Mesendoderm (in vitro differentiated cells): ENCODE data around the gene GPT2.
"Not testable (repeated sequence)": the region's sequence is repeated elsewhere in the genome, so short reads cannot be mapped to it uniquely, and the experiment has no call there.

Experiments
- DNase-seq: peaks from one replicate; pipeline ENCODE4 v3.0.0; 2013
- H2AK5ac ChIP-seq: 2 replicates; pipeline ENCODE4 v1.6.1; 2013; ENCODE audit warnings: low read length, inconsistent platforms
- H2BK120ac ChIP-seq: 2 replicates; pipeline ENCODE4 v1.6.1; 2013; ENCODE audit warnings: low read depth, mild to moderate bottlenecking, low read length, moderate library complexity, mixed read lengths
- H2BK15ac ChIP-seq: replicated peaks from 2 replicates; pipeline ENCODE4 v1.6.1; 2013; ENCODE audit warnings: low read depth, mild to moderate bottlenecking, moderate library complexity
- H2BK5ac ChIP-seq: 2 replicates; pipeline ENCODE4 v1.6.1; 2013; ENCODE audit warnings: low read length, inconsistent platforms
- H3K18ac ChIP-seq: 2 replicates; pipeline ENCODE4 v1.6.1; 2013; ENCODE audit warnings: mild to moderate bottlenecking, low read length, mixed read lengths
- H3K23ac ChIP-seq: one replicate; pipeline ENCODE4 v1.6.1; 2013; ENCODE audit warnings: low read length
- H3K27ac ChIP-seq: 2 replicates; pipeline ENCODE4 v1.5.1; 2013; ENCODE audit warnings: low read depth, mild to moderate bottlenecking, inconsistent platforms, low read length, moderate library complexity
- H3K27me3 ChIP-seq: 2 replicates; pipeline ENCODE4 v1.6.1; 2013; ENCODE audit warnings: low read length, control low read depth, mild to moderate bottlenecking, inconsistent platforms; ENCODE audit not compliant: insufficient read depth, poor library complexity
- H3K36me3 ChIP-seq: 2 replicates; pipeline ENCODE4 v1.6.1; 2013; ENCODE audit warnings: low read length, inconsistent platforms; ENCODE audit not compliant: control insufficient read depth, insufficient read depth
- H3K4ac ChIP-seq: one replicate; pipeline ENCODE4 v1.6.1; 2013; ENCODE audit warnings: low read depth, mild to moderate bottlenecking, low read length, moderate library complexity
- H3K4me1 ChIP-seq: 2 replicates; pipeline ENCODE4 v1.6.1; 2013; ENCODE audit warnings: low read depth, low read length, inconsistent platforms; ENCODE audit not compliant: control insufficient read depth
- H3K4me2 ChIP-seq: 2 replicates; pipeline ENCODE4 v1.6.1; 2013; ENCODE audit warnings: low read length
- H3K4me3 ChIP-seq: 2 replicates; pipeline ENCODE4 v1.5.1; 2013; ENCODE audit warnings: mild to moderate bottlenecking, low read length
- H3K56ac ChIP-seq: one replicate; pipeline ENCODE4 v1.6.1; 2013; ENCODE audit warnings: low read length
- H3K79me1 ChIP-seq: 2 replicates; pipeline ENCODE4 v1.6.1; 2013; ENCODE audit warnings: low read length, inconsistent platforms
- H3K79me2 ChIP-seq: 2 replicates; pipeline ENCODE4 v1.6.1; 2013; ENCODE audit warnings: mild to moderate bottlenecking, low read length; ENCODE audit not compliant: control insufficient read depth, insufficient read depth
- H3K9ac ChIP-seq: 2 replicates; pipeline ENCODE4 v1.6.1; 2013; ENCODE audit warnings: low read length, inconsistent platforms
- H4K5ac ChIP-seq: one replicate; pipeline ENCODE4 v1.6.1; 2013; ENCODE audit warnings: low read length
- H4K8ac ChIP-seq: one replicate; pipeline ENCODE4 v1.6.1; 2013; ENCODE audit warnings: low read depth, mild to moderate bottlenecking, control low read depth, low read length, moderate library complexity
- WGBS: extraction: QIAGEN DNeasy Blood & Tissue Kit; methylation state at CpG from one replicate; pipeline ENCODE4 v1.1.7; 2013; ENCODE audit warnings: low lambda C conversion rate, missing lambda C conversion rate; ENCODE audit not compliant: insufficient coverage; ENCODE audit errors: extremely low coverage; 5-methylcytosine and 5-hydroxymethylcytosine counted together

Gene GPT2

GRCh38 chr16:46932802-46933201 lies 48.6 kb downstream of the GPT2 start:
- H2AK5ac ChIP-seq = no peak overlapping the region
- no peak overlapping the region for H3K9ac ChIP-seq
- H2BK5ac ChIP-seq = no peak overlapping the region
- H4K8ac ChIP-seq = no peak overlapping the region
- no peak overlapping the region for H3K4me3 ChIP-seq
- no peaks in the 10 kb centered on the region for H3K27me3 ChIP-seq
- H3K36me3 ChIP-seq = no peaks in the 10 kb centered on the region
- no peaks in the 10 kb centered on the region for H3K79me1 ChIP-seq
- H3K56ac ChIP-seq = no peak overlapping the region
- no peak overlapping the region for H2BK120ac ChIP-seq
- no CpG with 5 or more reads among the region's 7 CpGs for WGBS
- H3K4me2 ChIP-seq = no peak overlapping the region
- no peak overlapping the region for H3K23ac ChIP-seq
- DNase-seq = peak; percentile 48
- no peak overlapping the region for H4K5ac ChIP-seq
- H3K4ac ChIP-seq = no peak overlapping the region
- no peaks in the 10 kb centered on the region for H3K79me2 ChIP-seq
- H3K27ac ChIP-seq = no peak overlapping the region
- no peak overlapping the region for H3K18ac ChIP-seq
- H3K4me1 ChIP-seq = no peaks in the 10 kb centered on the region
- H2BK15ac ChIP-seq = no peak overlapping the region

- Histone ChIP-seq H3K18ac (no peak overlapping the region), H3K36me3 (no peaks in the 10 kb centered on the region), H4K5ac (no peak overlapping the region), H3K4ac (no peak overlapping the region), H3K4me2 (no peak overlapping the region), H2AK5ac (no peak overlapping the region), H3K56ac (no peak overlapping the region), H2BK5ac (no peak overlapping the region), H3K79me2 (no peaks in the 10 kb centered on the region), H2BK120ac (no peak overlapping the region), H3K23ac (no peak overlapping the region), H3K27me3 (no peaks in the 10 kb centered on the region), H3K9ac (no peak overlapping the region), H2BK15ac (no peak overlapping the region), H3K4me1 (no peaks in the 10 kb centered on the region), H3K79me1 (no peaks in the 10 kb centered on the region), H3K27ac (no peak overlapping the region), H3K4me3 (no peak overlapping the region), H4K8ac (no peak overlapping the region)
- DNase-seq = no peak
Observed at GRCh38 chr16:46937536-46937935, 53.4 kb downstream of the GPT2 start.

GRCh38 chr16:46944713-46945112 lies 60.6 kb downstream of the GPT2 start:
- H3K18ac ChIP-seq, H3K79me1 ChIP-seq, H3K9ac ChIP-seq, DNase-seq, H3K23ac ChIP-seq, H2BK120ac ChIP-seq, H3K4me1 ChIP-seq, H3K27me3 ChIP-seq, H2BK15ac ChIP-seq, H3K27ac ChIP-seq, H3K4ac ChIP-seq, H3K79me2 ChIP-seq, H2AK5ac ChIP-seq, H3K36me3 ChIP-seq, H4K5ac ChIP-seq, H4K8ac ChIP-seq, H3K4me3 ChIP-seq, H3K56ac ChIP-seq, H3K4me2 ChIP-seq, H2BK5ac ChIP-seq: not testable (repeated sequence)
- WGBS = no CpG with 5 or more reads among the region's 8 CpGs

- Histone ChIP-seq H4K8ac (no peak overlapping the region), H2BK15ac (no peak overlapping the region), H3K79me2 (no peaks in the 10 kb centered on the region), H4K5ac (no peak overlapping the region), H3K27me3 (no peaks in the 10 kb centered on the region), H3K9ac (no peak overlapping the region), H2BK5ac (no peak overlapping the region), H3K27ac (no peak overlapping the region), H3K4me3 (no peak overlapping the region), H2BK120ac (no peak overlapping the region), H3K4me1 (no peaks in the 10 kb centered on the region), H3K79me1 (no peaks in the 10 kb centered on the region), H3K4me2 (no peak overlapping the region), H2AK5ac (no peak overlapping the region), H3K18ac (no peak overlapping the region), H3K4ac (no peak overlapping the region), H3K23ac (no peak overlapping the region), H3K56ac (no peak overlapping the region), H3K36me3 (no peaks in the 10 kb centered on the region)
- peak; percentile 30 for DNase-seq
- WGBS = no CpG with 5 or more reads among the region's 7 CpGs
Observed at GRCh38 chr16:46947900-46948547, 63.9 kb downstream of the GPT2 start.

GRCh38 chr16:46948548-46949166 lies 64.5 kb downstream of the GPT2 start:
- H3K4me3 ChIP-seq = no peak overlapping the region
- H3K56ac ChIP-seq = no peak overlapping the region
- no peak overlapping the region for H3K4me2 ChIP-seq
- DNase-seq = no peak
- H3K4me1 ChIP-seq = no peaks in the 10 kb centered on the region
- no peak overlapping the region for H4K5ac ChIP-seq
- no peak overlapping the region for H3K23ac ChIP-seq
- H3K36me3 ChIP-seq = no peaks in the 10 kb centered on the region
- no peak overlapping the region for H3K4ac ChIP-seq
- no peak overlapping the region for H3K9ac ChIP-seq
- H2AK5ac ChIP-seq = no peak overlapping the region
- H2BK120ac ChIP-seq = no peak overlapping the region
- no peaks in the 10 kb centered on the region for H3K79me1 ChIP-seq
- no peak overlapping the region for H4K8ac ChIP-seq
- H3K79me2 ChIP-seq = no peaks in the 10 kb centered on the region
- H3K18ac ChIP-seq = no peak overlapping the region
- no peaks in the 10 kb centered on the region for H3K27me3 ChIP-seq
- no peak overlapping the region for H2BK15ac ChIP-seq
- no CpG with 5 or more reads among the region's 4 CpGs for WGBS
- H2BK5ac ChIP-seq = no peak overlapping the region
- H3K27ac ChIP-seq = no peak overlapping the region
